K562 (cell line): Measurements from ENCODE around the gene TOM1. TPM values are rescaled to one million over a fixed set of nuclear protein-coding genes. Genes with fewer than 3 reads are reported as not detected.

Experiments
- ATAC-seq: fragments of 200-7000 bp; cut with Tn5 transposase; 3 replicates; pipeline ENCODE4 v1.9.1; 2020; ENCODE audit warnings: moderate library complexity
- BruUV-seq: library from RNA; stranded (reverse); fragments of 400-500 nt; replicated peaks from 2 replicates; lab custom pipeline; 2021; lab: Mats Ljungman, UMichigan
- CTCF ChIA-PET: fragments of 300-600 bp; formaldehyde crosslinking; extraction: SDS; loops from one replicate; lab custom pipeline; 2021; ENCODE audit warnings: low intra/inter-chr PET ratio; lab: Yijun Ruan, JAX
- POLR2A ChIA-PET: fragments of 300-600, 350-650 bp; sonication (Branson Sonifier 250); formaldehyde crosslinking; extraction: SDS; loops from one replicate; lab custom pipeline; 2021; ENCODE audit warnings: antibody characterized with exemption, inconsistent platforms; lab: Yijun Ruan, JAX
- DNase-seq, 4 experiments: peaks; one replicate each; pipeline versions ENCODE4 v3.0.0 to v3.0.0-alpha.2; 2011 to 2018; ENCODE audit warnings: low spot score in 3 of 4, mixed read lengths in 3 of 4; ENCODE audit errors: extremely low read depth in 1 of 4
- FAIRE-seq: peaks from 2 replicates; lab custom pipeline; 2011; peaks lifted over from hg19 to GRCh38; lab: Jason Lieb, UNC
- H2AFZ ChIP-seq: 2 replicates; pipeline ENCODE4 v1.6.0; 2011; ENCODE audit warnings: low read depth, low read length, control low read depth, inconsistent platforms
- H3K27ac ChIP-seq: fragments of 200-600 bp; 3 replicates; pipeline ENCODE4 v1.8.0; 2011; ENCODE audit warnings: low read depth, mild to moderate bottlenecking, control low read depth, inconsistent platforms, low read length, moderate library complexity, mixed read lengths; ENCODE audit errors: extremely low read depth
- H3K27me3 ChIP-seq, 2 experiments: fragments of 300-600 bp in 1 of 2; 2 replicates in 1 of 2; 3 replicates in 1 of 2; pipeline versions ENCODE4 v1.6.0 to v1.8.0; 2011; ENCODE audit warnings: inconsistent platforms in 2 of 2, low read length in 2 of 2, mild to moderate bottlenecking in 1 of 2, mixed read lengths in 1 of 2, moderate library complexity in 1 of 2; ENCODE audit not compliant: control insufficient read depth in 2 of 2, insufficient read depth in 2 of 2
- H3K36me3 ChIP-seq: fragments of 300-600 bp; 3 replicates; pipeline ENCODE4 v1.8.0; 2011; ENCODE audit warnings: mild to moderate bottlenecking, low read length, inconsistent platforms; ENCODE audit not compliant: control insufficient read depth, insufficient read depth
- H3K4me1 ChIP-seq, 2 experiments: fragments of 200-600 bp in 1 of 2; replicated peaks in 1 of 2; 2 replicates in 1 of 2; 3 replicates in 1 of 2; pipeline versions ENCODE4 v1.5.1 to v1.8.0; 2011; ENCODE audit warnings: inconsistent platforms in 2 of 2, low read length in 2 of 2, mild to moderate bottlenecking in 1 of 2, mixed read lengths in 1 of 2, moderate library complexity in 1 of 2; ENCODE audit not compliant: control insufficient read depth in 2 of 2, insufficient read depth in 2 of 2
- H3K4me2 ChIP-seq: 2 replicates; pipeline ENCODE4 v1.6.1; 2011; ENCODE audit warnings: low read length, control low read depth, inconsistent platforms, mixed read lengths; ENCODE audit not compliant: insufficient read depth
- H3K4me3 ChIP-seq: fragments of 200-600 bp; sonication (generic), shearing (Covaris generic); 2 replicates; pipeline ENCODE4 v1.5.1; 2016; ENCODE audit warnings: control low read depth, inconsistent platforms
- H3K79me2 ChIP-seq: fragments of 200-600 bp; 3 replicates; pipeline ENCODE4 v1.8.0; 2011; ENCODE audit warnings: low read length, inconsistent platforms; ENCODE audit not compliant: control insufficient read depth, insufficient read depth
- H3K9ac ChIP-seq, 2 experiments: 2 replicates each; pipeline versions ENCODE4 v1.6.0 to v1.6.1; 2011; ENCODE audit warnings: low read depth in 2 of 2, low read length in 2 of 2, control low read depth in 1 of 2, inconsistent platforms in 1 of 2, mild to moderate bottlenecking in 1 of 2, mixed read lengths in 1 of 2; ENCODE audit not compliant: insufficient read depth in 1 of 2
- H3K9me1 ChIP-seq: one replicate; pipeline ENCODE4 v1.6.0; 2011; ENCODE audit warnings: inconsistent platforms, mild to moderate bottlenecking, low read length, moderate library complexity; ENCODE audit not compliant: control insufficient read depth, insufficient read depth
- H3K9me3 ChIP-seq: replicated peaks from 2 replicates; pipeline ENCODE4 v1.5.1; 2011; ENCODE audit warnings: low read depth, low read length, inconsistent platforms; ENCODE audit not compliant: control insufficient read depth, insufficient read depth
- H4K20me1 ChIP-seq: replicated peaks from 2 replicates; pipeline ENCODE4 v1.6.1; 2011; ENCODE audit warnings: low read length, inconsistent platforms, mixed read lengths; ENCODE audit not compliant: control insufficient read depth, insufficient read depth
- ARID1B ChIP-seq: fragments of 450-650 bp; IDR thresholded peaks from 2 replicates; pipeline ENCODE4 v1.6.1; 2016; ENCODE audit warnings: antibody characterized with exemption, mild to moderate bottlenecking, inconsistent platforms
- BRD4 ChIP-seq: fragments of 200-600 bp; sonication (generic); IDR thresholded peaks from 2 replicates; pipeline ENCODE4 v1.6.1; 2017; ENCODE audit warnings: inconsistent platforms
- ETV6 ChIP-seq, 3 experiments: fragments of 150-350 bp in 1 of 3; sonication (generic) in 1 of 3; formaldehyde crosslinking in 1 of 3; IDR thresholded peaks; 2 replicates each; pipeline versions ENCODE4 v1.6.1 to v1.8.0; 2014 to 2022; ENCODE audit warnings: borderline replicate concordance in 2 of 3, low read depth in 2 of 3, antibody characterized with exemption in 1 of 3, low read length in 1 of 3, mild to moderate bottlenecking in 1 of 3, missing genetic modification reagents in 1 of 3
- LARP7 ChIP-seq: fragments of 450-650 bp; IDR thresholded peaks from 2 replicates; pipeline ENCODE4 v1.6.1; 2016
- TBP ChIP-seq: optimal IDR thresholded peaks from 2 replicates; pipeline ENCODE3; 2011; ENCODE audit warnings: low read depth, low read length, improper control_type of control experiment
- U2AF2 ChIP-seq: fragments of 200-400 bp; formaldehyde crosslinking; optimal IDR thresholded peaks from 2 replicates; pipeline ENCODE3; 2017; ENCODE audit warnings: low read depth, mild to moderate bottlenecking, low read length
- WGBS: fragments of 100-300 bp; shearing (Covaris generic); methylation state at CpG from one replicate; pipeline ENCODE4 v1.1.6; 2016; ENCODE audit warnings: low coverage, mixed read lengths; ENCODE audit not compliant: insufficient coverage; ENCODE audit errors: missing lambda C conversion rate; 5-methylcytosine and 5-hydroxymethylcytosine counted together
- in situ Hi-C: fragments of 300-500 bp; cut with MboI; formaldehyde crosslinking; loops from 4 replicates; pipeline ENCODE4 v1.15.0; 2018; ENCODE audit warnings: inconsistent platforms, mixed read lengths
- intact Hi-C: fragments of 100-400 bp; cut with micrococcal nuclease; formaldehyde crosslinking; loops from 2 replicates; pipeline ENCODE4 v1.14.2; 2022
- polyA plus RNA-seq, 8 experiments: library from polyadenylated mRNA; depleted of rRNA in 4 of 8; stranded (reverse) in 5 of 8; unstranded in 3 of 8; fragments of >200 nt; fragmentation: Nextera tagmentation in 2 of 8; fragmentation: Illumina TruSeq in 1 of 8; extraction: Ambion mirVana in 2 of 8; extraction: Trizol in 1 of 8; gene quantifications; 2 replicates each; pipeline versions ENCODE4 v1.2.1 to v1.2.3, GENCODE V29; 2011 to 2014; ENCODE audit warnings: inconsistent platforms in 1 of 8, missing spikeins in 1 of 8
- total RNA-seq, 7 experiments: library from RNA; depleted of rRNA in 6 of 7; stranded (reverse); fragments of >200 nt in 6 of 7; fragmentation: Illumina TruSeq in 2 of 7; extraction: Trizol in 2 of 7; gene quantifications; 2 replicates each; pipeline versions ENCODE4 v1.2.1 to v1.2.3, GENCODE V29; 2011 to 2021; ENCODE audit warnings: low replicate concordance in 1 of 7
- TF ChIP-seq, protein P1 (sequence below): fragments of 450-650 bp; formaldehyde crosslinking; IDR thresholded peaks from 2 replicates; pipeline ENCODE4 v1.4.0; 2020; ENCODE audit warnings: mild to moderate bottlenecking, moderate library complexity
- TF ChIP-seq, protein P2 (sequence below): sonication (generic); formaldehyde crosslinking; IDR thresholded peaks from 2 replicates; pipeline ENCODE4 v1.8.0; 2023; ENCODE audit warnings: mild to moderate bottlenecking, missing genetic modification reagents
- TF ChIP-seq, protein P3 (sequence below): fragments of 250-450 bp; sonication (Bioruptor Pico); IDR thresholded peaks from 2 replicates; pipeline ENCODE4 v1.5.0; 2021; ENCODE audit warnings: mild to moderate bottlenecking, moderate library complexity
- TF ChIP-seq, protein P4 (sequence below): fragments of 450-650 bp; conservative IDR thresholded peaks from 2 replicates; pipeline ENCODE4 v1.6.1; 2016; ENCODE audit warnings: missing genetic modification characterization, low read depth, mild to moderate bottlenecking, missing compliant biosample characterization, moderate library complexity
- TF ChIP-seq, protein P5 (sequence below): fragments of 450-650 bp; formaldehyde crosslinking; IDR thresholded peaks from 2 replicates; pipeline ENCODE4 v1.4.0; 2022; ENCODE audit warnings: mild to moderate bottlenecking, moderate library complexity

TOM1 gene
- total and polyA plus RNA-seq, 9 of the 15 experiments (the other 6 are each of a cell fraction or from before 2014, with no cell fraction given), result 0.64 to 20.6 (median 12.0) TPM

DNA sequence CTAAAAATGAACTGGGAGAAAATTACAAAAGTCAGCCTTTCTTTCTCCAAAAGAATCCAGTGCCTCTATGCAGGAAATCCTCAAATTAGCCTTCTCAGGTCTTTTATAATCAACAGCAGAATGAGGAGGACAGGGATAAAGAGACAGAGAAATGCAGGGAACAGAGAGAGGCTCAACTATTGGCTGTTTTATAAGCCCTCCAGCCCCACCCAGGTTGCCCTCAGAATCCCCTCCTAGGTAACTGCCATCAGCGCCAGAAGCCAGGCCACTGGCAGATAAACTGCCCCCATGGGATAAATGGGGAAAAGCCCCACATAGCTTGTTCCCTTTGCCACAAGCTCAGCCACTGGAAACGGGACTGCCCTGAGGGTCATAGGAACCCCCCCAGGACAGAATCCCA lies 70.3 kb downstream of the TOM1 start:
- DNase-seq (no peak), FAIRE-seq (no peak), ATAC-seq (no peak)
- H3K27me3 ChIP-seq, result no peaks in the 10 kb centered on the region
- WGBS, result 40% methylated on average over 1 of the region's 2 CpGs
- no peak overlapping the region for H3K9ac ChIP-seq
- H3K27ac ChIP-seq, result no peak overlapping the region
- H3K9me3 ChIP-seq, result no peaks in the 10 kb centered on the region
- in situ Hi-C loops, result no loop called here
- intact Hi-C loops, result no loop called here
- H3K4me2 ChIP-seq, result no peak overlapping the region
- no TSS peak for BruUV-seq
- ChIA-PET CTCF (no interaction called here), POLR2A (interaction anchor here (1.0 to 1.1 kb wide), 2 partner anchors 12 to 17 kb away, joined by 3 to 6 read pairs; no protein-coding TSS in a partner anchor)
- no peak overlapping the region for H3K4me3 ChIP-seq
- peaks cover 0 to 16% of the 10 kb centered on the region in 2 experiments; a peak in 4 of 5 replicates for H3K4me1 ChIP-seq
- no peaks in the 10 kb centered on the region for H3K36me3 ChIP-seq
- no peak overlapping the region; the same call in 1 of the 2 replicates for H2AFZ ChIP-seq
- no peaks in the 10 kb centered on the region for H3K79me2 ChIP-seq
- no peaks in the 10 kb centered on the region for H3K9me1 ChIP-seq
- H4K20me1 ChIP-seq, result no peaks in the 10 kb centered on the region
- TF ChIP-seq ARID1B (no peak), TBP (no peak), ETV6 (IDR thresholded peaks at IDR 0.05; ENCODE audit: borderline replicate concordance in 1 of 2, low read depth in 2 of 2, low read length in 1 of 2) (no peak), ETV6 (CRISPR knock-in tag; IDR thresholded peaks at IDR 0.05; ENCODE audit: borderline replicate concordance) (no peak), U2AF2 (no peak), LARP7 (no peak), BRD4 (no peak)
- TF ChIP-seq, protein P1, sequence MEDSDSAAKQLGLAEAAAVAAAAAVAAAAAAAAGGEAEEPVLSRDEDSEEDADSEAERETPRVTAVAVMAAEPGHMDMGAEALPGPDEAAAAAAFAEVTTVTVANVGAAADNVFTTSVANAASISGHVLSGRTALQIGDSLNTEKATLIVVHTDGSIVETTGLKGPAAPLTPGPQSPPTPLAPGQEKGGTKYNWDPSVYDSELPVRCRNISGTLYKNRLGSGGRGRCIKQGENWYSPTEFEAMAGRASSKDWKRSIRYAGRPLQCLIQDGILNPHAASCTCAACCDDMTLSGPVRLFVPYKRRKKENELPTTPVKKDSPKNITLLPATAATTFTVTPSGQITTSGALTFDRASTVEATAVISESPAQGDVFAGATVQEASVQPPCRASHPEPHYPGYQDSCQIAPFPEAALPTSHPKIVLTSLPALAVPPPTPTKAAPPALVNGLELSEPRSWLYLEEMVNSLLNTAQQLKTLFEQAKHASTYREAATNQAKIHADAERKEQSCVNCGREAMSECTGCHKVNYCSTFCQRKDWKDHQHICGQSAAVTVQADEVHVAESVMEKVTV (CRISPR knock-in tag), result no peak
- TF ChIP-seq, protein P2, sequence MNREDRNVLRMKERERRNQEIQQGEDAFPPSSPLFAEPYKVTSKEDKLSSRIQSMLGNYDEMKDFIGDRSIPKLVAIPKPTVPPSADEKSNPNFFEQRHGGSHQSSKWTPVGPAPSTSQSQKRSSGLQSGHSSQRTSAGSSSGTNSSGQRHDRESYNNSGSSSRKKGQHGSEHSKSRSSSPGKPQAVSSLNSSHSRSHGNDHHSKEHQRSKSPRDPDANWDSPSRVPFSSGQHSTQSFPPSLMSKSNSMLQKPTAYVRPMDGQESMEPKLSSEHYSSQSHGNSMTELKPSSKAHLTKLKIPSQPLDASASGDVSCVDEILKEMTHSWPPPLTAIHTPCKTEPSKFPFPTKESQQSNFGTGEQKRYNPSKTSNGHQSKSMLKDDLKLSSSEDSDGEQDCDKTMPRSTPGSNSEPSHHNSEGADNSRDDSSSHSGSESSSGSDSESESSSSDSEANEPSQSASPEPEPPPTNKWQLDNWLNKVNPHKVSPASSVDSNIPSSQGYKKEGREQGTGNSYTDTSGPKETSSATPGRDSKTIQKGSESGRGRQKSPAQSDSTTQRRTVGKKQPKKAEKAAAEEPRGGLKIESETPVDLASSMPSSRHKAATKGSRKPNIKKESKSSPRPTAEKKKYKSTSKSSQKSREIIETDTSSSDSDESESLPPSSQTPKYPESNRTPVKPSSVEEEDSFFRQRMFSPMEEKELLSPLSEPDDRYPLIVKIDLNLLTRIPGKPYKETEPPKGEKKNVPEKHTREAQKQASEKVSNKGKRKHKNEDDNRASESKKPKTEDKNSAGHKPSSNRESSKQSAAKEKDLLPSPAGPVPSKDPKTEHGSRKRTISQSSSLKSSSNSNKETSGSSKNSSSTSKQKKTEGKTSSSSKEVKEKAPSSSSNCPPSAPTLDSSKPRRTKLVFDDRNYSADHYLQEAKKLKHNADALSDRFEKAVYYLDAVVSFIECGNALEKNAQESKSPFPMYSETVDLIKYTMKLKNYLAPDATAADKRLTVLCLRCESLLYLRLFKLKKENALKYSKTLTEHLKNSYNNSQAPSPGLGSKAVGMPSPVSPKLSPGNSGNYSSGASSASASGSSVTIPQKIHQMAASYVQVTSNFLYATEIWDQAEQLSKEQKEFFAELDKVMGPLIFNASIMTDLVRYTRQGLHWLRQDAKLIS (CRISPR knock-in tag), result no peak
- TF ChIP-seq, protein P3, sequence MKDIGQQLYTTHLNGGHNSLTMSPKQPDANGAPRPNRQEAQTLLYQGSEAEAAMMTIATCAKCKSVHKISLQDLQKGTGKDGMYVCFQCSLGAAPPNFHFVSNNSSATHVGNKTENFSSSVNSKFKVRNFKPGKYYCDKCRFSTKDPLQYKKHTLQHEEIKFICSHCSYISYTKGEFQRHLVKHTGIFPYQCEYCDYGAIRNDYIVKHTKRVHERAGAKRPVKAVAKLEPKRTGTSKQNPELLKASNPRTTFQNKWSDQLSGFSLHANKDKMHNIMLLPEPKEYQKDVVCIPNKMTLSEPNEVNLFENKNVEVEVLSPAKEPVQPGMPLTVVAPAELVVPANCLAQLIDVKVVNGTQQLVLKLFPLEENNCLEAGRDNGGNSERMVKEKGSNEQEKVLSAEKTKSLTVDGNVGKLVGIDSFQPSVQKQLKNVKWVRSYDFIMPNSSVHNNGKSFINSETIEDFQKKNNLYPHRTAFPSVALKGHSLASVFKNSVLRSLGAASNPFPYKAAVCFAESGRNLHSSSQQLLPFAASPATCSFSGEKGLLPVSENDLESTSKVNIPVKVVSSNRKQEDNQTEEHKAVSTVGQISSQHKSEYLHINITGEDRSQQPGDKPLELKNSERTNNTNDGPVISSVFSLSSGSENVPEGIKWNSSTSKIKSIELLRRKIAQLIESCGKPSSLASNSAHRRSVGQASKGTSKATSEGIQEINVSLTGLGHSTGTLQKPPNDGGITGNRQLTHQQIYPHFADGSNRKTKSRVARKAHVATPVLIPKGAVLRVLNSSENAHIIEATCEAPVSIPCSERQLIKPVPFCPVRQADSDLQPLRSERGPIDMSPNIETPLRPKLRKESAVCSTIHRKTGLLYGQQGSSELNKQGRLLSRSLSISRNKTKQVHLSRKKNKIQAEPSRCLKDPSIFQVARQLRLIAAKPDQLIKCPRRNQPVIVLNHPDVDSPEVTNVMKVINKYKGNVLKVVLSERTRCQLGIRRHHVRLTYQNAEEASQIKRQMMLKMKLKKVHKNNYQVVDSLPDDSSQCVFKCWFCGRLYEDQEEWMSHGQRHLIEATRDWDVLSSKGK (CRISPR knock-in tag), result no peak
- TF ChIP-seq, protein P4, sequence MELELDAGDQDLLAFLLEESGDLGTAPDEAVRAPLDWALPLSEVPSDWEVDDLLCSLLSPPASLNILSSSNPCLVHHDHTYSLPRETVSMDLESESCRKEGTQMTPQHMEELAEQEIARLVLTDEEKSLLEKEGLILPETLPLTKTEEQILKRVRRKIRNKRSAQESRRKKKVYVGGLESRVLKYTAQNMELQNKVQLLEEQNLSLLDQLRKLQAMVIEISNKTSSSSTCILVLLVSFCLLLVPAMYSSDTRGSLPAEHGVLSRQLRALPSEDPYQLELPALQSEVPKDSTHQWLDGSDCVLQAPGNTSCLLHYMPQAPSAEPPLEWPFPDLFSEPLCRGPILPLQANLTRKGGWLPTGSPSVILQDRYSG (tag), result no peak
- TF ChIP-seq, protein P5, sequence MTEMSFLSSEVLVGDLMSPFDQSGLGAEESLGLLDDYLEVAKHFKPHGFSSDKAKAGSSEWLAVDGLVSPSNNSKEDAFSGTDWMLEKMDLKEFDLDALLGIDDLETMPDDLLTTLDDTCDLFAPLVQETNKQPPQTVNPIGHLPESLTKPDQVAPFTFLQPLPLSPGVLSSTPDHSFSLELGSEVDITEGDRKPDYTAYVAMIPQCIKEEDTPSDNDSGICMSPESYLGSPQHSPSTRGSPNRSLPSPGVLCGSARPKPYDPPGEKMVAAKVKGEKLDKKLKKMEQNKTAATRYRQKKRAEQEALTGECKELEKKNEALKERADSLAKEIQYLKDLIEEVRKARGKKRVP (CRISPR knock-in tag), result no peak
